T-cell (primary cell): Measurements from ENCODE around the gene PLA2G3. TPM values are rescaled to one million over a fixed set of nuclear protein-coding genes. Genes with fewer than 3 reads are reported as not detected.
"Not testable (repeated sequence)": the region's sequence is repeated elsewhere in the genome, so short reads cannot be mapped to it uniquely, and the experiment has no call there.

Experiments used
- ATAC-seq, 4 experiments: fragments of 200-7000 bp in 3 of 4; fragments of 150-1000 bp in 1 of 4; cut with Tn5 transposase; replicated peaks in 1 of 4; 1 replicate in 3 of 4; 2 replicates in 1 of 4; pipeline ENCODE4 v1.10.0; 2021; ENCODE audit warnings: moderate library complexity in 3 of 4, mild to moderate bottlenecking in 2 of 4, moderate number of reproducible peaks in 1 of 4
- CTCF ChIA-PET, 2 donors: fragments of 300-600 bp; sonication (Branson Sonifier 250); formaldehyde crosslinking; loops; one replicate each; lab custom pipeline; 2022; ENCODE audit warnings: antibody characterized with exemption in 2 of 2; lab: Charles Lee
- POLR2A ChIA-PET, 2 donors: fragments of 300-600 bp; sonication (Branson Sonifier 250); formaldehyde crosslinking; loops; one replicate each; lab custom pipeline; 2022; ENCODE audit warnings: antibody characterized with exemption in 2 of 2; lab: Charles Lee
- DNase-seq, 35 experiments: peaks; one replicate each; pipeline versions ENCODE4 v3.0.0 to v3.0.0-alpha.2; 2013 to 2023
- H3K27ac ChIP-seq: one replicate; pipeline ENCODE4 v1.5.1; 2013; ENCODE audit warnings: low read length
- H3K27me3 ChIP-seq, 2 experiments: replicated peaks in 1 of 2; 1 replicate in 1 of 2; 2 replicates in 1 of 2; pipeline versions ENCODE4 v1.6.1 to v1.7.0; 2013; ENCODE audit warnings: low read length in 1 of 2, mixed read lengths in 1 of 2; ENCODE audit not compliant: control insufficient read depth in 2 of 2, insufficient read depth in 2 of 2; ENCODE audit errors: extremely low read depth in 1 of 2
- H3K36me3 ChIP-seq, 2 donors: 1 replicate in 1 of 2; 2 replicates in 1 of 2; pipeline versions ENCODE4 v1.6.1 to v1.7.0; 2013; ENCODE audit warnings: low read length in 1 of 2; ENCODE audit not compliant: control insufficient read depth in 2 of 2, insufficient read depth in 1 of 2; ENCODE audit errors: extremely low read depth in 1 of 2
- H3K4me1 ChIP-seq, 2 experiments: 1 replicate in 1 of 2; 2 replicates in 1 of 2; pipeline versions ENCODE4 v1.6.1 to v1.7.0; 2013; ENCODE audit warnings: low read length in 2 of 2, mixed read lengths in 1 of 2; ENCODE audit not compliant: insufficient read depth in 2 of 2, control insufficient read depth in 1 of 2; ENCODE audit errors: extremely low read depth in 1 of 2
- H3K4me3 ChIP-seq, 2 donors: 1 replicate in 1 of 2; 2 replicates in 1 of 2; pipeline versions ENCODE4 v1.5.1 to v1.7.0; 2013; ENCODE audit warnings: mild to moderate bottlenecking in 2 of 2, low read length in 1 of 2, moderate library complexity in 1 of 2; ENCODE audit not compliant: control insufficient read depth in 1 of 2; ENCODE audit errors: extremely low read depth in 1 of 2
- H3K9me3 ChIP-seq: 2 replicates; pipeline ENCODE4 v1.7.0; 2013
- H3K27ac Mint-ChIP-seq, 2 donors: one replicate each; pipeline ENCODE4 v1.8.0; 2020 to 2021; ENCODE audit warnings: mild to moderate bottlenecking in 2 of 2, mixed read lengths in 2 of 2
- H3K27me3 Mint-ChIP-seq, 2 donors: one replicate each; pipeline ENCODE4 v1.8.0; 2021 to 2022; ENCODE audit warnings: mixed read lengths in 2 of 2
- H3K36me3 Mint-ChIP-seq: one replicate; pipeline ENCODE4 v1.8.0; 2021; ENCODE audit warnings: mixed read lengths
- H3K4me1 Mint-ChIP-seq, 3 donors: one replicate each; pipeline ENCODE4 v1.8.0; 2020 to 2022; ENCODE audit warnings: mixed read lengths in 3 of 3, mild to moderate bottlenecking in 1 of 3
- H3K4me3 Mint-ChIP-seq, 3 donors: one replicate each; pipeline ENCODE4 v1.8.0; 2020 to 2022; ENCODE audit warnings: mild to moderate bottlenecking in 3 of 3, mixed read lengths in 3 of 3, moderate library complexity in 3 of 3
- H3K9me3 Mint-ChIP-seq, 3 donors: one replicate each; pipeline ENCODE4 v1.8.0; 2020 to 2022; ENCODE audit warnings: mixed read lengths in 3 of 3
- WGBS: methylation state at CpG from one replicate; pipeline ENCODE4 v1.1.5; 2013; ENCODE audit warnings: missing lambda C conversion rate; ENCODE audit not compliant: insufficient coverage; 5-methylcytosine and 5-hydroxymethylcytosine counted together
- total RNA-seq, 35 experiments: library from RNA in 6 of 35; stranded (reverse) in 6 of 35; fragments of 120-200 nt in 1 of 35; gene quantifications; one replicate each; pipeline versions ENCODE4 v1.2.1 to v1.2.4 and lab custom pipeline; 2013 to 2026

The PLA2G3 gene
- total RNA-seq, 5 donors from 2014 or later (not counting 1 experiment from before 2014, with no cell fraction given) = not detected

DNA sequence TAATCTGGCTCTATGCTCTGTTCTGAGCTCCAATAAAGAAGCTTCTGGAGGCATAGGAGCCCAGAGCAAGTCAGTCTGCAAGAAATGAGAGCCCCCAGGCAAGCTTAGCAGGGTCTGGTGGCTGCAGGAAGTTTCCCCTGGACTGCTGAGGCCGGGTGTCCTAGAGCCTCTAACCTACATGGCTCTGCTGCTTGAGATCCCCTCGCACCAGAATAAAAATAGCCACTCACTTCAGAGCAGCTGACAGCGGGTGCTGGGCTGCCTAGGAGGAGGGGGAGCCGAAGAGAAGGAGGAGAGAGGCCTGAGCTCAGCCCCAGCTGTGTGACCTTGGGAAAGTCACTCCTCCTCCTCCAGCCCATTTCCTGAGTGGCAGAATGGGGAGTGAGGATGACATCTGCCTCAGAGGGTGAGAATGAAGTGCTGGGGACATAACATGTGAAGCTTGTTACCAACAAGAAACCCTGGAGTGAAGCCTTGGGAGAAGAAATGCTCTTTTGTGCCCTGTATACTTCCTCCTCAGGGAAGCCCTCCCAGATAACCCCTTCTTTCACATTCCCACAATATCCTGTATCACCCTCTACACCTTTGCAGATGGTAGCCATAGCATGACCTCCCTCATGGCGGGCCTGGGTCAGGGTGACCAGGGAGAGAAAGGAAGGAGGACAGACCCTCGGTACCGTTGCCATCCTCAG is 21.1 kb downstream of the PLA2G3 start:
- no peak overlapping the region for H3K4me3 Mint-ChIP-seq
- no peaks in the 10 kb centered on the region for H3K9me3 Mint-ChIP-seq
- no CpG with 5 or more reads among the region's 7 CpGs for WGBS
- no peaks in the 10 kb centered on the region for H3K27me3 ChIP-seq
- H3K36me3 Mint-ChIP-seq = no peaks in the 10 kb centered on the region
- no peaks in the 10 kb centered on the region for H3K4me1 ChIP-seq
- H3K27ac ChIP-seq = no peak overlapping the region
- ATAC-seq = no peak
- no peaks in the 10 kb centered on the region for H3K4me1 Mint-ChIP-seq
- ChIA-PET POLR2A (no interaction called here), CTCF (no interaction called here)
- no peak overlapping the region for H3K4me3 ChIP-seq
- DNase-seq = no peak
- H3K36me3 ChIP-seq = no peaks in the 10 kb centered on the region
- no peak overlapping the region for H3K27ac Mint-ChIP-seq
- no peaks in the 10 kb centered on the region for H3K9me3 ChIP-seq
- H3K27me3 Mint-ChIP-seq = no peaks in the 10 kb centered on the region

DNA sequence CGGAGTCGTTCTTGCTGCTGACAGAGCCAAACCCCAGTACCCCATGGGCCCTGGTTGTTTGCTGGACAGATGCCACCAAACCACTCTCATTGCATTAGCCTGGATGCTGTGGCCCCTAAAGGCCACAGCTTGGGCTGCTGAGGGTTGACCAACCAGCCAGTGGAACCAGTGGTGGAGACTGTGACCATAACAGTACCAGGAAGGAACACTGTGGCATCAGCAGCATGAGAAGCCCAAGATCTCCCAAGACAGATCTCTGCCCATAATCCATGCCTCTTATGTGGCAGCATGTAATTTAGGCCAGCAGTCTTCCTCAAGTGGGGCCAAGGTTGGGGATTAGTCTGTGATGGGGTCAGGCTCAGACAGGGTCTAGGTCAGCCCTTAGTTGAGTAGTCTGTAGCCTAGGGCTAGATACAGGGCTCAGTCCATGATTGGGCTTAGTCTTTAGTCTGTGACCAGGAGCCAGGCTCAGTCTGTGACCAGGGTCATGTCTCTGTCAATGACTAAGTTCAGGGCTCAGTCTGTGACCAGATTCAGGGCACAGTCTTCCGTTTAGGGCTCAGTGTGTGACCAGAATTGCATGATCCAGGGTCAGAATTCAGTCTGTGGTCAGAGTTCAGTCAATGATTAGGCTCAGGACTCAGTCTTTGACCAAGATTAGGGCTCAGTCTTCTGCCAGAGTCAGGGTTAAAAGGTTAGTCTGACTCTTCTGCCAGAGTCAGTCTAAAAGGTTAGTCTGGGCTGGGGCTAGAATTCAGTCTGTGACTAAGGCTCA is 22.1 kb downstream of the PLA2G3 start:
- Mint-ChIP-seq H3K4me1 (no peaks in the 10 kb centered on the region), H3K36me3 (no peaks in the 10 kb centered on the region), H3K27ac (no peak overlapping the region), H3K27me3 (no peaks in the 10 kb centered on the region), H3K9me3 (no peaks in the 10 kb centered on the region), H3K4me3 (no peak overlapping the region)
- Histone ChIP-seq H3K27ac (no peak overlapping the region), H3K4me3 (no peak overlapping the region), H3K9me3 (no peaks in the 10 kb centered on the region), H3K4me1 (no peaks in the 10 kb centered on the region), H3K36me3 (no peaks in the 10 kb centered on the region), H3K27me3 (no peaks in the 10 kb centered on the region)
- ATAC-seq (no peak), DNase-seq (no peak)
- WGBS = 81% methylated on average over 3 of the region's 3 CpGs
- ChIA-PET CTCF (no interaction called here), POLR2A (no interaction called here)

DNA sequence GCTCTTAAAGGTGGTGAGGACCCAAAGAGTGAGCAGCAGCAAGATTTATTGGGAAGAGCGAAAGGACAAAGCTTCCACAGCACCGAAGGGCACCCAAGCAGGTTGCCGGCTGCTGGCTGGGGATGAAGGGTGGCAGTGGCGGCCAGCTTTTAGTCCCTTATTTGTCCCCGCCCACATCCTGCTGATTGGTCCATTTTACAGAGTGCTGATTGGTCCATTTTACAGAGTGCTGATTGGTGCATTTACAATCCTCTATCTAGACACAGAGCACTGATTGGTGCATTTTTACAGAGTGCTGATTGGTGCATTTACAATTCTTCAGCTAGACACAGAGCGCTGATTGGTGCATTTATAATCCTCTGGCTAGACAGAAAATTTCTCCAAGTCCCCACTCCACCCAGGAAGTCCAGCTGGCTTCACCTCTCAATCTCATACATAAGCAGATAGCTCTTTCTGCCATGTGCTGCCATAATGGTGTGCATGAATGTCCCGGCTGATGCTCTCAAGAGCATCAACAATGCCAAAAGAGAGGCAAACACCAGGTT is 27.7 kb downstream of the PLA2G3 start:
- H3K36me3 ChIP-seq, H3K9me3 Mint-ChIP-seq, H3K4me1 ChIP-seq, H3K4me3 Mint-ChIP-seq, CTCF ChIA-PET, H3K9me3 ChIP-seq, H3K27ac ChIP-seq, H3K27ac Mint-ChIP-seq, H3K27me3 ChIP-seq, H3K27me3 Mint-ChIP-seq, DNase-seq, H3K36me3 Mint-ChIP-seq, H3K4me3 ChIP-seq, ATAC-seq, POLR2A ChIA-PET, H3K4me1 Mint-ChIP-seq: not testable (repeated sequence)
- WGBS = 96% methylated on average over 5 of the region's 7 CpGs

DNA sequence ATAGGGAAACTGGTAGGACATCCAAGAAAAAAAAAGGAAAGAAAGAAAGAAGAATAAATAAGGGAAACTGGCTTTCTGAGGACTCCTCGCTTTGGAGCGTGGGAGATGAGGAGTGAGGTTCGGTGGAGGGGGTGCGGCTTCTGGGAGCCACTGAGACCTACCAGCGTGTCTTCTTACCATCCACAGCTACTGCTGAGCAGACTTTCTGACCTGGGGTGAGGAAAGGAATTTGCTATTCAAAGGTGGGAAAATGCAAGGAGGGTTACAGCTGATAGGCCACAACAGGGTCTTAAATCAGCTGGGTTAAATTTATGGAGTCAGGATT is 32.5 kb downstream of the PLA2G3 start:
- 0% methylated on average over 2 of the region's 5 CpGs for WGBS
- Mint-ChIP-seq H3K36me3 (no peaks in the 10 kb centered on the region), H3K4me1 (peaks cover 22 to 28% (median 26%) of the 10 kb centered on the region in 3 donors), H3K9me3 (no peaks in the 10 kb centered on the region), H3K4me3 (peak overlapping the region; percentile 88 to 98 (median 96)), H3K27me3 (peaks cover 0 to 3% of the 10 kb centered on the region in 2 donors), H3K27ac (peak overlapping the region; percentile 90 to 93)
- Histone ChIP-seq H3K9me3 (no peaks in the 10 kb centered on the region), H3K27ac (no peak overlapping the region), H3K27me3 (no peaks in the 10 kb centered on the region), H3K4me1 (peaks cover 7 to 30% of the 10 kb centered on the region in 2 experiments), H3K36me3 (no peaks in the 10 kb centered on the region), H3K4me3 (peak overlapping the region; percentile 79 to 89)
- no peak for DNase-seq
- ChIA-PET CTCF (interaction anchor here (0.5 to 1.9 kb wide), 6 partner anchors 23 to 466 kb away, joined by 3 to 7 read pairs (median 6); partner anchors contain the start of gene RNF185 (in 1 of the 2)), POLR2A (no interaction called here)
- peak; percentile 15 to 29 (median 21) for ATAC-seq

DNA sequence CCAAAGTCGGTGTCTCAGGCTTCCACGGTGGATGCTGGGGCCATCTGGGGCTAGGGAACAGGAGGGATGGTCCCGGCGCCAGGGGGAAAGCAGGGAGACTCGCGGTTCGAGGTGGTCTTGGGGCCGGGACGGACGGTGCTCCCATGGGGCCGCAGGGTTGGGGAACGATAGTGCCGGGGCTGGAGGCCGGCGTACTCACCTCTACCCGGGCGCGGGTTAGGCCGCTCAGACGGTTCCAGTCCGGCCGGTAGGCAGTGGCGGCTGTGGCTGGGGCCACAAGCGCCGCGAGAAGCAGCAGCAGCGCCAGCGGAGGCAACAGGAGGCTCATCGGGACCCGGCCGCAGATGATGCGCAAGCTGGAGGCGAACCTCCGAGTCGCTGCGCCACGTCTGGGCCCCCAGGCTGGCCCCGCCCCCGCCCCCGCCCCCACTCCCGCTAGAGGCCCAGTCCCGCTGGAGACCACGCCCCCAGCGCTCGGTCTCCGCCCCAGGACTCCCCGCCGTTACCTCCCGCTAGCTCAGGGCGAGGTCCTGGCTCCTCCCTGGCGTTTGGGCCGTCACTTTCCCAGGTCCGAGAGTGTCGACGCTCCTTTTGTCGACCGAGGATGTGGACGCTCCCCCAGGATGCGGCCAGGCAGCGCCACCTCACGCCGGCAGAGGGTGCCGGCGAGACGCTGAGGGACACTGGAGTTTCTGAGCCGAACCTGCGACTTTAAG is 33.0 kb downstream of the PLA2G3 start, which contains the start of gene SELENOM:
Gene SELENOM, minus strand, starts transcription at position 391 of the 716 bp plus-strand sequence. Its CDS starts 63 bp downstream, at position 328.
- Histone ChIP-seq H3K4me1 (peaks cover 7 to 30% of the 10 kb centered on the region in 2 experiments), H3K27ac (peak within 1 kb of the TSS; percentile 63), H3K9me3 (no peaks in the 10 kb centered on the region), H3K27me3 (no peaks in the 10 kb centered on the region), H3K4me3 (peak within 1 kb of the TSS; percentile 79 to 89), H3K36me3 (no peaks in the 10 kb centered on the region)
- Mint-ChIP-seq H3K27ac (peak within 1 kb of the TSS; percentile 90 to 93), H3K9me3 (no peaks in the 10 kb centered on the region), H3K27me3 (peaks cover 0 to 3% of the 10 kb centered on the region in 2 donors), H3K4me1 (peaks cover 22 to 28% (median 26%) of the 10 kb centered on the region in 3 donors), H3K4me3 (peak within 1 kb of the TSS; percentile 88 to 98 (median 96)), H3K36me3 (no peaks in the 10 kb centered on the region)
- WGBS = 6% methylated on average over 65 of the region's 67 CpGs
- ChIA-PET POLR2A (no interaction called here), CTCF (interaction anchor here (0.5 to 1.9 kb wide), 8 partner anchors 22 to 725 kb away, joined by 3 to 7 read pairs (median 4); partner anchors contain the start of gene RNF185 (in 1 of the 2))
- ATAC-seq (peak; percentile 91 to 94 (median 94)), DNase-seq (peak; percentile 67 to 93 (median 80))

DNA sequence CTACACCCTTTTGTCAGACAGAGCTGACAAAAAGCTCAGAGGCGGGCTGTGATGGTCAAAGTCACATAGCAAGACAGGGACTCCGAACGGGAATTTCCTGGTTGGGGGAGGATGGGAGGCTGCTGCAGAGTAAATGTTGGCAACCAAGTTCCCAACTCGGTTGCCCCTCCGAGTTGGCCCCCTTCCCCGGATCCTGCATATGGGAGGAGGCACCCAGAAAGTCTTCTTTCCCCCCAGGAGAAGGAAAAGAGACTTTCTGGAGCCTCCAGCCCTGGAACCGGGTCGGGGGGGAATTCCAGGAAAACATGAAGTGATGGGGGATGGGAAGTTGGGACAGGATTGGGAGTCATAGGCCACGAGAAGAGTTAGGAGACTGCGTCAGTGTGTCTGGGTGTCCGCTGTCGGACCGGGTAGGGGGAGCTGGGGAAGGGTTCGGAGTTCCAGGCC is 33.6 kb downstream of the PLA2G3 start:
- H3K27ac ChIP-seq = peak overlapping the region; percentile 63
- H3K27ac Mint-ChIP-seq = peak overlapping the region; percentile 78 to 93
- H3K36me3 ChIP-seq = no peaks in the 10 kb centered on the region
- peaks cover 0 to 3% of the 10 kb centered on the region in 2 donors for H3K27me3 Mint-ChIP-seq
- H3K4me3 ChIP-seq = peak overlapping the region; percentile 67 to 89
- ChIA-PET CTCF (interaction anchor here in 1 of 2 donors (0.5 to 1.5 kb wide), 3 partner anchors 53 to 472 kb away, joined by 4 to 7 read pairs (median 7); partner anchors contain the start of gene RNF185), POLR2A (no interaction called here)
- no peaks in the 10 kb centered on the region for H3K9me3 ChIP-seq
- H3K4me1 ChIP-seq = peaks cover 7 to 30% of the 10 kb centered on the region in 2 experiments
- WGBS = 87% methylated on average over 9 of the region's 14 CpGs
- H3K4me1 Mint-ChIP-seq = peaks cover 22 to 28% (median 26%) of the 10 kb centered on the region in 3 donors
- H3K27me3 ChIP-seq = no peaks in the 10 kb centered on the region
- peak overlapping the region; percentile 88 to 98 (median 96) for H3K4me3 Mint-ChIP-seq
- DNase-seq (no peak), ATAC-seq (no peak)
- H3K36me3 Mint-ChIP-seq = no peaks in the 10 kb centered on the region
- no peaks in the 10 kb centered on the region for H3K9me3 Mint-ChIP-seq
